ENCODE data around the gene LAMA4. TPM values are rescaled to one million over a fixed set of nuclear protein-coding genes. Genes with fewer than 3 reads are reported as not detected.

The LAMA4 gene
- total RNA-seq, 2 experiments from 2014 or later: not detected

DNA sequence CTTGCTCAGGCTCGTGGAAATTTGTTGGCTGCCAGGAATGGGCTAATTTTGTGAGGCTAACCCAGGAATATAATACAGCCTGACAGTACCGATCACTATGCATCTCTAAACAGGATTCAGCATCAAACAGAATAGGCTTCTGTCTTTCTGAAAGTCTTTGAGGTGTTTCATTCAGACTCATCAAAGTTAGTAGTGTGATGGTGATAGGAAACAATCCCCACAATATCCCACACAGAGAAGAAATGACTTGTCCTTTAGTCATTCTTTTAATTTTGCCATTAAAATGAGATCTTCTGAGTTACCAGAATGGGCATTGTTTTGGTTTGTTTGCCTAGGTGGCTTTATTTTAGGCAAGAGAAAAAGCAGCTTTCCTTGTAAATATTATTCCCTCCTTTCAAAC lies 112.7 kb downstream of the LAMA4 start:
- peaks cover 6% of the 10 kb centered on the region for H3K4me1 Mint-ChIP-seq (ENCODE audit: low read depth)
- H3K27me3 Mint-ChIP-seq: peaks cover 3% of the 10 kb centered on the region
- intact Hi-C loops (cut with micrococcal nuclease): no loop called here
- no peaks in the 10 kb centered on the region for H3K9me3 Mint-ChIP-seq
- no peak for DNase-seq
- no peak overlapping the region for H3K27ac Mint-ChIP-seq
- ChIA-PET POLR2A (no interaction called here), CTCF (no interaction called here)
- no peaks in the 10 kb centered on the region for H3K36me3 Mint-ChIP-seq
- H3K4me3 Mint-ChIP-seq: no peak overlapping the region

DNA sequence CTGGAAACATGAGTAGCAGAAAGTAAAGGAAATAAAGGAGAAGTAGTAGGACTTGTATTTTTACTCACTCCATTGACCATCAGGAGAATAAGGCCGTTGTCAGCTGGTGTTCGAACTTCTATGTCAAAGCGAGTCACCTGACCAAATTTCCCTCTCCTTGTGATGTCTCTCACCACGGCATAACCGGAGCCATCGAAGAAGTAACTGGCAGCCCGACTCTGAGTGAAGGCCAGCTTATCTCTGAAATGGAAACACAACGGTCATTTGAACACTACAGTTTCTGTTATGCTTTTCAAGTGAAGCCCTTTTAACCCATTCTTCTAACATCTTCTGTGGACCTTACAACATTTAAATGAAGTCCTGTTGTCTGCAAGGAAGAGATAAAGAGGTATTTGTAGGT lies 115.3 kb downstream of the LAMA4 start:
- CTCF ChIA-PET: interaction anchor here (1.9 to 2.9 kb wide), 2 partner anchors 25 to 52 kb away, joined by 6 to 10 read pairs; partner anchors contain the start of genes FAM229B and TUBE1
- no peaks in the 10 kb centered on the region for H3K9me3 Mint-ChIP-seq
- POLR2A ChIA-PET: no interaction called here
- DNase-seq: no peak
- H3K36me3 Mint-ChIP-seq: no peaks in the 10 kb centered on the region
- H3K4me1 Mint-ChIP-seq (ENCODE audit: low read depth): peaks cover 6% of the 10 kb centered on the region
- H3K4me3 Mint-ChIP-seq: no peak overlapping the region
- no peak overlapping the region for H3K27ac Mint-ChIP-seq
- intact Hi-C loops (cut with micrococcal nuclease): no loop called here
- peaks cover 8% of the 10 kb centered on the region for H3K27me3 Mint-ChIP-seq

- DNase-seq: no peak
- H3K4me3 Mint-ChIP-seq: no peak overlapping the region
- no peaks in the 10 kb centered on the region for H3K9me3 Mint-ChIP-seq
- no peaks in the 10 kb centered on the region for H3K36me3 Mint-ChIP-seq
- ChIA-PET CTCF (no interaction called here), POLR2A (no interaction called here)
- H3K27me3 Mint-ChIP-seq: peaks cover 17% of the 10 kb centered on the region
- no peaks in the 10 kb centered on the region for H3K4me1 Mint-ChIP-seq (ENCODE audit: low read depth)
- no peak overlapping the region for H3K27ac Mint-ChIP-seq
- intact Hi-C loops (cut with micrococcal nuclease): no loop called here
Measured at GRCh38 chr6:112130878-112131277, 123.5 kb downstream of the LAMA4 start.

DNA sequence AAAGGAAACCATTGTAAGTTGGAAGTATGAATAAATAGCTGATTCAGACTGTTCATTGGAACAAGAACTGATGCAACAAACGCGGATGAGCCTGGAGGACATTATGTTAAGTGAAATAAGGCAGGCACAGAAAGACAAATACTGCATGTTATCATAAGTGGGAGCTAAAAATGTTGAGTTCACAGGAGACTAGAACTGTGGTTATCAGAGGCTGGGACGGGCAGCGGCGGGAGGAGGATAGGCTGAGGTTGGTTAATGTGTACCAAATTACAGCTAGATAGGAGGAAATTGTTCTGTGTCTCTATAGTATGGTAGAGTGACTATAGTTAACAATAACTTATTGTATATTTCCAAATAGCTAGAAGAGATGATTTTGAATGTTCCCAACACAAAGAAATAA lies 126.2 kb downstream of the LAMA4 start:
- Mint-ChIP-seq H3K36me3 (no peaks in the 10 kb centered on the region), H3K4me1 (ENCODE audit: low read depth) (no peaks in the 10 kb centered on the region), H3K27ac (no peak overlapping the region), H3K27me3 (peaks cover 14% of the 10 kb centered on the region), H3K4me3 (no peak overlapping the region), H3K9me3 (no peaks in the 10 kb centered on the region)
- POLR2A ChIA-PET: no interaction called here
- no peak for DNase-seq
- CTCF ChIA-PET: interaction anchor here (0.9 kb wide), 1 partner anchor 35 kb away, joined by 3 read pairs; no protein-coding TSS in a partner anchor
- intact Hi-C loops (cut with micrococcal nuclease): no loop called here

DNA sequence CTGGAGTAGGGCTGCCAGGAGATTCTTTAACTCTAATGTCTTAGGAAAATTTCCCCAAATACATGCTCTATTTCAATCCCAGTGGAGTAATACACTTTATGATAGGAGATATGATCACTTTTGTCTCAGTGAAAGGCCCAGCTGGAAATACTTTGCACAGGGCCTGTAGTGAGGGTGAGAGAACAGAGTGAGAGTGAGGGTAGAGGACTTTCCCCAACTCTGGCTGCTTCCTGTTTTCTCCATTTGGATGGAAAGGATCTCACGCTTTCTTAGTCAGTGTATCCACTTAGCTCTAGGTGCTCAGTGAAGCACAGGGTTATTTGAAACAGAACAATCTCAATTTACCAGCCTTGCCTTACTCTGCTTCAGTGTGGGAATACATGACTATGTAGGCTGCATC lies 130.4 kb downstream of the LAMA4 start:
- peaks cover 8% of the 10 kb centered on the region for H3K27me3 Mint-ChIP-seq
- POLR2A ChIA-PET: no interaction called here
- no peak overlapping the region for H3K4me3 Mint-ChIP-seq
- no peak for DNase-seq
- H3K9me3 Mint-ChIP-seq: no peaks in the 10 kb centered on the region
- H3K4me1 Mint-ChIP-seq (ENCODE audit: low read depth): no peaks in the 10 kb centered on the region
- intact Hi-C loops (cut with micrococcal nuclease): no loop called here
- H3K36me3 Mint-ChIP-seq: no peaks in the 10 kb centered on the region
- CTCF ChIA-PET: interaction anchor here (1.1 to 1.4 kb wide), 2 partner anchors 9 to 39 kb away, joined by 3 to 5 read pairs; no protein-coding TSS in a partner anchor
- no peak overlapping the region for H3K27ac Mint-ChIP-seq

- no peaks in the 10 kb centered on the region for H3K36me3 Mint-ChIP-seq
- intact Hi-C loops (cut with micrococcal nuclease): no loop called here
- POLR2A ChIA-PET: no interaction called here
- CTCF ChIA-PET: no interaction called here
- peaks cover 5% of the 10 kb centered on the region for H3K27me3 Mint-ChIP-seq
- no peaks in the 10 kb centered on the region for H3K9me3 Mint-ChIP-seq
- H3K27ac Mint-ChIP-seq: no peak overlapping the region
- no peak for DNase-seq
- peaks cover 4% of the 10 kb centered on the region for H3K4me1 Mint-ChIP-seq (ENCODE audit: low read depth)
- no peak overlapping the region for H3K4me3 Mint-ChIP-seq
Measured at GRCh38 chr6:112122756-112123155, 131.6 kb downstream of the LAMA4 start.

GRCh38 chr6:112118034-112118433 lies 136.3 kb downstream of the LAMA4 start:
- Mint-ChIP-seq H3K36me3 (no peaks in the 10 kb centered on the region), H3K9me3 (no peaks in the 10 kb centered on the region), H3K27me3 (peaks cover 7% of the 10 kb centered on the region), H3K4me3 (no peak overlapping the region), H3K27ac (no peak overlapping the region), H3K4me1 (ENCODE audit: low read depth) (peaks cover 14% of the 10 kb centered on the region)
- CTCF ChIA-PET: interaction anchor here (0.8 kb wide), 1 partner anchor 45 kb away, joined by 3 read pairs; no protein-coding TSS in a partner anchor
- POLR2A ChIA-PET: no interaction called here
- DNase-seq: no peak
- intact Hi-C loops (cut with micrococcal nuclease): loop anchor here (2.0 kb wide), 1 partner anchor 37 kb away; no protein-coding TSS in a partner anchor

DNA sequence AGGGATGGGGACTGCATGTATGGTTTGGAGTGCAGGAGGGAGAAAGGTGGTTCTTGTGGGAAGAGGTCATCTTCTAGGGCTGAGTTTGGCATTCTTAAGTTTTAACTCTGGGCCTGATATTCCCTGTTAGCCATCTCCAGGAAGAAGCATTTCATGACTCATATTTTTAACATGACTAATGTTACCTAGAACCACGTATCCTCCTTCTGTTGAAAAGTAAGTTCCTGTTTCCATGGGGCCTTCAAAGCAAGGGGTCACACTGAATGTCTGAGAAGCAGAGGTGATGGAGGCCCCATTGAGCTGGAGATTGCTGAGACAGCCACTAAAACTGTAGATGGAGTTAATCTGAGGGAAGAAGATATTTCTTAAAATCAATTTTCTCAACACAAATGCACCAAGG lies 136.8 kb downstream of the LAMA4 start:
- Mint-ChIP-seq H3K4me3 (no peak overlapping the region), H3K36me3 (no peaks in the 10 kb centered on the region), H3K9me3 (no peaks in the 10 kb centered on the region), H3K27me3 (peaks cover 7% of the 10 kb centered on the region), H3K27ac (peak overlapping the region; percentile 23), H3K4me1 (ENCODE audit: low read depth) (peaks cover 14% of the 10 kb centered on the region)
- peak; percentile 28 for DNase-seq
- intact Hi-C loops (cut with micrococcal nuclease): loop anchor here (2.0 kb wide), 1 partner anchor 31 kb away; the partner anchor contains the start of genes FAM229B and TUBE1
- ChIA-PET CTCF (interaction anchor here (0.8 to 1.1 kb wide), 2 partner anchors 10 to 45 kb away, joined by 3 to 4 read pairs; no protein-coding TSS in a partner anchor), POLR2A (no interaction called here)

DNA sequence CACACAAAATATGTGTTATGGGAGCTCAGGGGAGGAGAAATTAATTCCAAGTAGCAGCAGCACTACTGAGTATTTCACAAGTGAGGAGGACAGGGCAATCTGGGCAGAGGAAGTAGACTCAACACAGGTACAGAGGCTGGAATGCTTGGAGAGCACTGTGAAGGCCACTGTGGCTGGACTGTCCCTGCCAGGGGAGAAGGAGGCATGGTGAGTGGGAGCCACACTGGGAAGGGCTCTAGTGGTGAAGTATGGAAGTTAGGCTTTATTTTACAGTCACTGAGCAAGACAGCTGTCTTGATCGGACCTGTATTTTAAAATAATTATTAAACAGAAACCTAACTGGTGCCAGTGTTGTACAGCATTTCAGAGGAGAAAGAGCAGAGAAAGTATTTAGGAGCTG lies 138.1 kb downstream of the LAMA4 start:
- intact Hi-C loops (cut with micrococcal nuclease): loop anchor here (2.0 kb wide), 1 partner anchor 29 kb away; the partner anchor contains the start of genes FAM229B and TUBE1
- POLR2A ChIA-PET: no interaction called here

DNA sequence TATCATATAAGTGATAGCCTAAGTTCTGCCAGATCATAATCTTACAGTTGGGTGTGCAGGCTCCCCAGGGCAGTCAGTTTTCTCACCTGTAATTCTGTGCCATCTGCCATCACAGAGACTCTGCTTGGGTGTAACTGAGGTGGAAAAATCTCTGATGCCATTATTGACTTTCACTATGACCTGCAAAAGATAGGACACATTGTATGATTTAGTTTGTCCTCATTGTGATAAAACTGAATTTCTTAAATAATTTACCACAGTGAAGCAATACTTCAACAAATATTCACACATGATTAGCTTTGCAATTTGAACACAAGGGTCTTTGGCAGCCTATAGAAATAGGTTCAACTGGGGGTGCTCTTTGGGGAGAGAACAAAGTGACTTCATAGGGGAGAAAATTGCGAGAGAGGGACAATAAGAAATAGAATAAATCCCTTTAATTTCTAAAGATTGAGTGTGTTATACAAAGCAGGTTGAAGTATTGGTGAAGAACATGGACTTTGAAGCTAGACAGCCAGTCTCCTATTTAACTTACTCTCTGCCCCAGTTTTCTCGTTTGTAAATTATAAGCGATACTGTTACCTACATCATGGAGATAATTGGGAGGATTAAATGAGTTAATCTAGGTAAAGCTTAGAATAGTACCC lies 139.7 kb downstream of the LAMA4 start:
- H3K4me1 Mint-ChIP-seq (ENCODE audit: low read depth): peaks cover 14% of the 10 kb centered on the region
- intact Hi-C loops (cut with micrococcal nuclease): no loop called here
- H3K4me3 Mint-ChIP-seq: no peak overlapping the region
- no peak for DNase-seq
- peaks cover 9% of the 10 kb centered on the region for H3K27me3 Mint-ChIP-seq
- ChIA-PET POLR2A (no interaction called here), CTCF (interaction anchor here (1.0 kb wide), 1 partner anchor 9 kb away, joined by 3 read pairs; no protein-coding TSS in a partner anchor)
- H3K9me3 Mint-ChIP-seq: no peaks in the 10 kb centered on the region
- H3K36me3 Mint-ChIP-seq: no peaks in the 10 kb centered on the region
- H3K27ac Mint-ChIP-seq: no peak overlapping the region

More for the DNA sequence above, 138.1 kb downstream of the LAMA4 start:
- CTCF ChIA-PET: interaction anchor here (1.1 kb wide), 1 partner anchor 8 kb away, joined by 4 read pairs; no protein-coding TSS in a partner anchor
- no peak for DNase-seq
- Mint-ChIP-seq H3K36me3 (no peaks in the 10 kb centered on the region), H3K4me3 (no peak overlapping the region), H3K9me3 (no peaks in the 10 kb centered on the region), H3K4me1 (ENCODE audit: low read depth) (peaks cover 14% of the 10 kb centered on the region), H3K27me3 (peaks cover 7% of the 10 kb centered on the region), H3K27ac (no peak overlapping the region)

DNA sequence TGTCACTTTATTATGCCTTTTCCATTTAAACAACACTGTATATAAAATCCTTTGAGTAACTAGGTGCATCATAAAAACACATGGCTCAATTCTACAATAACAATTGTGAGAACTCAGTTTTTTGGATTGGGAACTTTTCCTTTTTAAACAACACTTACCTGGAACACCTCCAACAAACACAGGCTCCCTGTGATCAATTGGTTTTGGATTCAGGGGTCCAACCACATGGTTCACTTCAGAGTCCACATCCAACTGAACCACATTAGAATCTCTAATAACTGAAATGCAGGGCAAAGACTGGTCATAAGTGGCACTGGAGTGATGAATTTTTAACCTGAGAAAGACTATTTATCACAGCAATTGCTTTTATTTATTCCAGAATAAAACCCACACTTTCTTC lies 140.4 kb downstream of the LAMA4 start:
- H3K27me3 Mint-ChIP-seq: peaks cover 13% of the 10 kb centered on the region
- no peak for DNase-seq
- no peak overlapping the region for H3K4me3 Mint-ChIP-seq
- intact Hi-C loops (cut with micrococcal nuclease): no loop called here
- ChIA-PET POLR2A (no interaction called here), CTCF (no interaction called here)
- H3K27ac Mint-ChIP-seq: no peak overlapping the region
- H3K36me3 Mint-ChIP-seq: no peaks in the 10 kb centered on the region
- peaks cover 14% of the 10 kb centered on the region for H3K4me1 Mint-ChIP-seq (ENCODE audit: low read depth)
- no peaks in the 10 kb centered on the region for H3K9me3 Mint-ChIP-seq

DNA sequence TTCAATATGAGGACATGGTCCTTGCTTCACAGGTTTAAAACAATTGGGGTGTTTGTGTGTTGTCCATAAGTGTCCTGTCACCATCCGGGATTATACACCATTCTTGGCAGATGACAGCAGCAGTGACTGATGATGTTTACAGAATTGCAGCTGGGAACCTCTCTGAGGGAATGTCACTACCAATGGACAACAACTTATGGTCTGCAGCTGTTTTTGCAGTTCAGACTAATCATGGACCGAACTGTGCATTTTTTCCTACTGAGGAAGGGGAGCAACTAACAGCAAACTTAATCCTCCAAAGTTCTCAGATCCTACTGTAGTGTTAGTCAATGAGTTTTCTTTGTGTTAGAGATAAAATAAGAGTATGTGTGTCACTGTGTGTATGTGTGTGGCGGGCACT lies 140.9 kb downstream of the LAMA4 start:
- no peak for DNase-seq
- no peak overlapping the region for H3K4me3 Mint-ChIP-seq
- H3K4me1 Mint-ChIP-seq (ENCODE audit: low read depth): peaks cover 14% of the 10 kb centered on the region
- no peaks in the 10 kb centered on the region for H3K9me3 Mint-ChIP-seq
- CTCF ChIA-PET: interaction anchor here (1.2 kb wide), 1 partner anchor 50 kb away, joined by 4 read pairs; no protein-coding TSS in a partner anchor
- no peaks in the 10 kb centered on the region for H3K36me3 Mint-ChIP-seq
- no peak overlapping the region for H3K27ac Mint-ChIP-seq
- POLR2A ChIA-PET: no interaction called here
- intact Hi-C loops (cut with micrococcal nuclease): no loop called here
- H3K27me3 Mint-ChIP-seq: peaks cover 13% of the 10 kb centered on the region

DNA sequence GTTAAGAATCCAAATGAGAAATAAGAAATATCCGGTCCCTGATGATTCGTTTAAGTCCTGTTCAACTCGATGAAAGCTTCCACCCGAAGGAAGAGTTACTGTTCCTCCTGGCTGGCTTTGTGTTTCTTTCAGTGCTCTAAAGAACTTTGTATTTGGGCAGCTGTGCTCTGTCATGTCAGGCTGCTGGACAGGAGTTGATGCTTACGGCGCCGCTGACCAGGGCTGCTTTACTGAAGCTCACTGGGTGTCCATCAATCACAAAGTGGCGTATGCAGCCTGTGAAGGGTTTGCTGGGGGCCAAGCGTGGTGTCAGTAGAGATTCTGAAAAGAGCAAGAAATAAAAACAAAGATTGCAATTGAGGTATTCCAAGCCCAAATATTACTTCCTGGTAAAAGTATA lies 145.1 kb downstream of the LAMA4 start:
- Mint-ChIP-seq H3K27me3 (peaks cover 10% of the 10 kb centered on the region), H3K4me3 (no peak overlapping the region), H3K9me3 (peaks cover 8% of the 10 kb centered on the region), H3K36me3 (peaks cover 3% of the 10 kb centered on the region), H3K4me1 (ENCODE audit: low read depth) (no peaks in the 10 kb centered on the region), H3K27ac (no peak overlapping the region)
- no peak for DNase-seq
- intact Hi-C loops (cut with micrococcal nuclease): no loop called here
- ChIA-PET POLR2A (no interaction called here), CTCF (no interaction called here)
